Stimulated activated CD8-positive, alpha-beta memory T cell treated with anti-CD3 and anti-CD28 coated beads, Interleukin-15, amount 100 ng/mL, for 48 hours (primary cell): ENCODE data around the gene PIAS4.

Experiments
- DNase-seq, 2 donors: peaks; one replicate each; pipeline ENCODE4 v3.0.0-alpha.2; 2020; ENCODE audit warnings: low read depth in 2 of 2

Gene PIAS4

DNA sequence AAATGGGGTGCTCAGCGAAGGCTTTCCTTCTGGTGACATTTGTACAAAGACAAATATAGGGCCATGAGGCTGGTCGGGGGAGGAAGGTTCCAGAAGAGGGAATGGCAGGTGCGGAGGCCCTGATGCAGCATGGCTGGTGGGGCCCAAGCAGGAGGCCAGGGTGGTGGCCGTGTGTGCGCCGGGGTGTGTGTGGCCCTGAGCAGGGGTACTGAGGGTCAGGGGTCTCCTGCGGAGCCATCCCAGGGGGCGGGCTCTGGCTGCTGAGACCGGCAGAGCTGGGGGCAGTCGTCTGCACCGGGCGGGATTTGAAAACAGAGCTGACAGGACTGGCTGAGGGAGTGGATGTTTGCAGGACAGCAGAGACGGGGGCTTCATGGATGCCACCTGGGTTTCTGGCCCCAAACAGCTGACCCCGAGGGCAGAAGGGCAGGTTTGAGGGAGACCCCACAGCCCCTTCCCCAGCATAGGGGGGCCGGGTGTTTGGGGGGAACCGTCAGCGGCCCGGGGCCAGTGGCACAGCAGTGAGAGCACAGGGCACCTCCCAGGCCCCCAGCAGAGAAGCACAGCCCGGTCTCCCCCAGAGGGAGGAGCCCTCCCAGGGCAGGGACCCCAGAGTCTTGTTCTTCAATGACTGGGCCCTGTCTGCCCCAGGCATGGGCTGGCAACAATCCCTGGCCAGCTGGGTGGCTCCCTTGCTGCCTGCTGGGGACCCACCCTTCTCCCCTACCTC is 11.4 kb downstream of the PIAS4 start:
- DNase-seq, result no peak

DNA sequence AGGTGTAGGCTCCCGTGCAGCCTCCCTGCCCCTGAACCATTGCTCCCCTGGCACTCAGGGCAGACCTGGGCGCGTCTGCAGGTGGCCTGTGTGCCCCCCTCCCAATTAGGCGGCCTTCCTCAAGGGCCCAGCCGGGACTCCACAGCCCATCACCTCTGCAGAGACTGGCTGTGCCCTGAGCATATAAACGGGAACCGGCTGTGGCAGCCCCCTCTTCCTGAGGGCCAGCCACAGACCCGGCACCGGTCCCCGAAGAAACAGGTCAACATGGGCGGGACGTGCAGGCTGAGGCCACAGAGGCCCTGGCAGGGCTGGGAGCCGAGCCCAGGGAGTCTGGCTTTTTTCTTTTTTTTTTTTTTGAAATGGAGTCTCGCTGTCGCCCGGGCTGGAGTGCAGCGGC is 12.0 kb downstream of the PIAS4 start:
- DNase-seq, result no peak

DNA sequence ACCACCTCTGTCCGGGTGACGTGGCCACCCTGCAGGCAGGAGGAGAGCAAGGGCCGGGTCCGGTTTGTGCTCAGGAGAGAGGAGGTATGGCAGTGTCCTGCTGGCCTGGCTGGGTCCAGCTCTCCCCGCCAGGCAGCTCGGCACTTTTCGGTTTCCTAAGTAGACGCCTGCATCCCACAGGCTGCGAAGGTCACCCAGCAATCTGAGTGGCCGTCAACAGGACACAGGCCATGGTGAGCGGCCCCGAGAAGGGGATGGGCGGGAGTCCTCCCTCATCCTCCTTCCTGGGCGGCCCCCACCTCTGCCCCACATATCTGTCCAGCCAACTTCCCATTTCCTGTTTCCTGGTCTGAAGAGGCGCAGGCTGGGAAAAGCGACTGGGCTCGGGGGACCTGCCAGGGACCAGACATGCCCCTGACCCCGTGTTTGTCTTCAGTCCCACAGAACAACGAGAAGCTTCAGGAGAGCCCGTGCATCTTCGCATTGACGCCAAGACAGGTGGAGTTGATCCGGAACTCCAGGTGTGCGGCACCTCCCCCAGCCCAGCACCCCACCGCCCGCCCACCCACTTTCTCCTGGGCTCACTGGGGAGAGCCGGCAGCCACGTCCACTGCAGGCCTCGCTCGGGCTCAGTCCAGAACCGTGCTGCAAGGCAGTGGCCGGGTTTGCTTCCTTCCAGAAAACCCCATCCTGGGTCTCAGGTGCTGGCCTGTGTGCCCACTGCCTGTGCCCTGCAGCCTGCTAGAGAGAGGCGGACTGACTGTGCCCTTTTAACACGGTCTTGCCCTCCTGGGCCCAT is 16.3 kb downstream of the PIAS4 start:
- no peak for DNase-seq

DNA sequence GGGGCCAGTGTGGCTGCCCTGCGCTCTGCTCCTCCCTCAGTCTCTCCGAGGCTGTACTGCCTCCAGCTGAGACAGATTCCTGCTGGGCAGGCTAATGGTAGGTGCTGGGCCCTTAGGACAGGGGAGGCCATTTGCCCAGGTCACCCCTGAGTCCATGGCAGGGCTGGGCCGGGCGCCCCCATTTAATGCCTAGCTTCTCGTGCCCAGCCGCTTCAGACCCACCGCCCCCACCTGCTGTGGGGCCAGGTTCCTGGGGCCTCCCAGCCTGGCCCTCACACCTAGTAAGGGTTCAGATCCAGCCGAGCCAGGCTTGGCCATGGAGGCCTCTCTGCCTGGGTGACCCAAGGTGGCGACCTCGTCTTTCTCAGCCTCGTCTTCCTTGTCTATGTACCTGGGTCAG is 17.8 kb downstream of the PIAS4 start:
- DNase-seq, result no peak

DNA sequence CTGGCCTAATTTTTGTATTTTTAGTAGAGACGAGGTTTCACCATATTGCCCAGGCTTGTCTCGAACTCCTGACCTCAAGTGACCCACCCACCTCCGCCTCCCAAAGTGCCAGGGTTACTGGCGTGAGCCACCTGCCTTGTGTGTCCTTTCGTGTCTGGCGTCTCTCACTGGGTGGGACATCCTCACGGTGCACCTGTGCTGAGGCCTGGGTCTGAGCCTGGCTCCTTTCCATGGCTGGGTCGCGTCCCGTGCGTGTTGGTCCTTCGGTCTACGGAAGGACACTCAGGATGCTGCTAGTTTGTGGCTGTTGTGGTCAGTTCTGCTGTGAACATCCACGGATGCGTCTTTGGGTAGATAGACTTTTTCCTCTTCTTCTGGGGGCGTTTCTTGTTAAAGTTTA is 19.6 kb downstream of the PIAS4 start:
- DNase-seq, result no peak

DNA sequence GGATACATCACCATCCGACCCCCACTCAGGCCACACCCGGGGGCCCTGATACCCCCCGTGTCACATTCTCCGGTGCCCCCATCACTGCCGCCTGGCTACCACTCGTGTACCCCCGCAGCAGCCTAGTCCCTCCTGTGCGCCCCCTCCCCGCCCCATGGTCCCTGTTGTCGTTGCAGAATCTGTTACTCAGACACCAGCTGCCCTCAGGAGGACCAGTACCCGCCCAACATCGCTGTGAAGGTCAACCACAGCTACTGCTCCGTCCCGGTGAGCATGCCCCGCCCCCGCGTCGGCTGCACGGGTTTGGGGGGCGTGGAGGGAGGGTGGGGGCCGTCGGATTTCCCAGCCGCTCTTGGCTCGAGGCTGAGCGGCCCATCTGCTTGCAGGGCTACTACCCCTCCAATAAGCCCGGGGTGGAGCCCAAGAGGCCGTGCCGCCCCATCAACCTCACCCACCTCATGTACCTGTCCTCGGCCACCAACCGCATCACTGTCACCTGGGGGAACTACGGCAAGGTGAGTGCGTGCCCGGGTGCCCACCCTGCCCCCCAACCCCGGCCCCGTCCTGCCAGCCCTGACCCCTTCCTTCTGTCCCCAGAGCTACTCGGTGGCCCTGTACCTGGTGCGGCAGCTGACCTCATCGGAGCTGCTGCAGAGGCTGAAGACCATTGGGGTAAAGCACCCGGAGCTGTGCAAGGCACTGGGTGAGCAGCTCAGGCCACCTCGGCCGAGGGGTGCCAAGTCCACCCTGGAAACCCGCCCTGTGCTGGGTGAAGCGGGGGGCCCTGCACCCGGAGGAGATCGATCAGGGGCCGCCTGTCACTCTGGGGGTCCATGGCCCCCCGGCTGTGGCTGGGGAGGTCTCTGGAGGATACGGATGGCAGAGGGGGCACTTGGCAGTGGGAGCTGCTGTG is 21.1 kb downstream of the PIAS4 start:
- DNase-seq, result no peak

DNA sequence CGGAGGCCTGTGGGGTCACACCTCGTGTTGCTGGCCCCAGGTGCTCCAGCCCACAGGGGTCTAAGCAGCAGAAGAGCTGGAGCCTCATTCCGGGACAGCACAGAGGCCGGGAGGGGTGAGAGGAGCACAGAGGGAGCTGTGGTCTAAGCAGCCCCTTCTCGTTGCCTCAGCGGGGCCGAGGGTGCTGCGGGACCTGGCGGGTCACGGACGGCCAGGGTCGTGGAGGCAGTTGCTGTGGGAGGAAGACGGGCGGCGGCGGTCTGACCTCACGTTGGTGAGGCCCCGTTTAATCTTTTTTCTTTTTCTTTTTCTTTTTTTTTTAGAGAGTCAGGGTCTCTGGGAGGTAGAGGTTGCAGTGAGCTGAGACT is 21.7 kb downstream of the PIAS4 start:
- no peak for DNase-seq

DNA sequence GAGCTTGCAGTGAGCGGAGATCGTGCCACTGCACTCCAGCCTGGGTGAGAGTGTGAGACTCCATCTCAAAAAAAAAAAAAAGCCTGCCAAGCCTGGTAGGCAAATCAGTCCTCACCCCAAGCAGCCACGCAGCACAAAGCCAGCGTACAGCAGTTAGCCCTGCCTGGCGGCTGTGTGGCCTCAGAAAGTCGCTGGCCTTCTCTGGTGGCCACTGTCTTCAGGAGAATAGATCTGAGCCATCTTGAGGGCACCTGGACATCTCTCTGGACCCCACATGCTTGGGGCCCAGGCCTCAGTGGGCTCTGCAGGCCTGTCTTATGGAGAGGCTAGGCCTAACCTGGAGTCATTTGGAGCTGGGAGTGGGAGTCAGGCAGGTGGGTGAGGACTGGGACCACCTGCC is 23.0 kb downstream of the PIAS4 start:
- no peak for DNase-seq

DNA sequence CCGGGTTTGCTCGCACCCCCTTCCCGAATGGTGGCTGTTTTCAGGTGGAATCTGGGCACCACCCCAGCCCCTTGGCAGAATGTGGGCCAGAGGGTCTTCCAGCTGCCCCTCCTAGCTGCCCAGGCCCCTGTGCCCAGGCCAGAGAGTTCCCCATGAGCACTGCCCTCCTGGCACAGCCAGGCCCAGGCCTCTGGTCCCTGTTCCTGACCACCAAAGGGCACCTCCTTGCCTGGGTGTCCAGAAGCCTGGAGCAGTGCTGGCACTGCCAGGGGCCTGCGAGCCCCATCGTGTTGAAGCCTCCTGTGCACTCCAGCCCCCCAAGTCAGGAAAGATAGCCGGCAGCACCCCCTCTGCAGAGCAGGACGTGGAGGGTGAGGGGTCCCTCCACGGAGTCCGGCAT is 23.4 kb downstream of the PIAS4 start:
- DNase-seq, result no peak

DNA sequence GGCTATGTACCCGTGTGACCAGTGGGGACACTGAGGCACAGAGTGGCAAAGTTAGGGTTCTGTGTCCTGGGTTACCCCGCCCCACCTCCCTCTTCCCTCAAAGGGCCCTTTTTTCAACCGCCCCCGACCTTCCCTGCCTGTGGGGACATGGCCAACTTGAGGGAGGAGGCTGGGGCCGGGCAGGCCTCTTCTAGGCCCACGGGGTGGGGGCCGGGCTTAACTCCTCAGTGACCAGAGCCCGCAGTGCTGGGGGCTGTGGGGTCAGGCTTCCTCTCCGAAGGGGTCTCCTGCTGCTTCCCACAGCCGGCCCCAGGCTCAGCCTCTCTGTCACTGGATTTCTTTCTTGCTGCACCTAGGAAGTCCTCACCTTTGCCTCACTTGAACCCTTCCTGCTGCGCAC is 23.9 kb downstream of the PIAS4 start:
- DNase-seq, result no peak

DNA sequence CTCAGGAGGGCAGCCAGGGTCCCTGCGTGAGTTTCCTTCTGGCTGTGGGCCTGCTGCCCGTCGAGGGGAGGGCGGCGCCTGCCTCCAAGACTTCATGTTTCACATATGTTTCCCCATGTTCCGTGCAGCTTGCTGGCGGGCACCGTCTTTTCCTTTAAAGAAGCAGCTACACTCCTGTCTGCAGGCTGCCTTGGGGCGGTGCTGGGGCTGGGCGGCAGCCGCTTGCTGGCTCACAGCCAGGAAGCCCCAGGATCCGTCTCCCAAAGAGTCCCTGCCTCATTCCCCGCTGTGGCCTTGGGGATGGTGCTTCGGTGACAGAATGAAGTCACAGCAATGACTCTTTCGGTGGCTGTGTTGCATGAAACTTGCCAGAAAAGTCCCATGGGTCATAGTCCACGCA is 24.9 kb downstream of the PIAS4 start:
- no peak for DNase-seq

DNA sequence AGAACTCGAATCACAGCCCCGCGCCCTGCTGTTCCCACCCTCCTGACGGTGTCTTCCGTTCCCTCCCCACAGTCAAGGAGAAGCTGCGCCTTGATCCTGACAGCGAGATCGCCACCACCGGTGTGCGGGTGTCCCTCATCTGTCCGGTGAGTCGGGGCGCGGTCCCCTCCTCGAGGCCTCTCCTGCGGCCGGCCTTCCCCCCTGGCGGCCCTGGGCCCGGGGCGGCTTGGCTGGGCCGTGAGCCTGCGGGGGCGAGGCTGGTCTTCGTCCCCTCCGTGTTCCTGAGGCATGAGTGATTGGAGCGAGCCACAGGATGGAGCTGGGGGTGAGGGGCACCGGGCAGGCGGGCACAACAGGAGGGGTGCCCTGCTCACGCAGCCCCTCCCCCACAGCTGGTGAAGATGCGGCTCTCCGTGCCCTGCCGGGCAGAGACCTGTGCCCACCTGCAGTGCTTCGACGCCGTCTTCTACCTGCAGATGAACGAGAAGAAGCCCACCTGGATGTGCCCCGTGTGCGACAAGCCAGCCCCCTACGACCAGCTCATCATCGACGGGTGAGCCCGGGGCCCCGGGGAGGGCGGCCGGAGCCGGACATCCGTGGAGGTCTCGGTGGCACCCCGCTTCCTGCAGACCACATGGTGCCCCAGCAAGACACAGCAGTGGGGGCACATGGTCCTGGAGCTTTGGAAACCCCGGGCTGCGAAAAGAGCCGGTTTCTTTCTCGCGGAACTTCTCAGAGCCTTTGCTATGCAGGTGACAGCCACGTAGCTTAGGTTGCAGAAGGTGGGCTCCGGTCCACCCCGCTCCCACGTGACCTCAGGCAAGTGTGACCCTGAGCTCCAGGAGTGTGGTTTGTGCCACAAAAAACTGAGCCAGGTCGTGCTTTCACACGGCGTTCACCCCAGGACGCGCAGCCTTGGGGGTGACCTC is 25.8 kb downstream of the PIAS4 start:
- DNase-seq, result no peak

DNA sequence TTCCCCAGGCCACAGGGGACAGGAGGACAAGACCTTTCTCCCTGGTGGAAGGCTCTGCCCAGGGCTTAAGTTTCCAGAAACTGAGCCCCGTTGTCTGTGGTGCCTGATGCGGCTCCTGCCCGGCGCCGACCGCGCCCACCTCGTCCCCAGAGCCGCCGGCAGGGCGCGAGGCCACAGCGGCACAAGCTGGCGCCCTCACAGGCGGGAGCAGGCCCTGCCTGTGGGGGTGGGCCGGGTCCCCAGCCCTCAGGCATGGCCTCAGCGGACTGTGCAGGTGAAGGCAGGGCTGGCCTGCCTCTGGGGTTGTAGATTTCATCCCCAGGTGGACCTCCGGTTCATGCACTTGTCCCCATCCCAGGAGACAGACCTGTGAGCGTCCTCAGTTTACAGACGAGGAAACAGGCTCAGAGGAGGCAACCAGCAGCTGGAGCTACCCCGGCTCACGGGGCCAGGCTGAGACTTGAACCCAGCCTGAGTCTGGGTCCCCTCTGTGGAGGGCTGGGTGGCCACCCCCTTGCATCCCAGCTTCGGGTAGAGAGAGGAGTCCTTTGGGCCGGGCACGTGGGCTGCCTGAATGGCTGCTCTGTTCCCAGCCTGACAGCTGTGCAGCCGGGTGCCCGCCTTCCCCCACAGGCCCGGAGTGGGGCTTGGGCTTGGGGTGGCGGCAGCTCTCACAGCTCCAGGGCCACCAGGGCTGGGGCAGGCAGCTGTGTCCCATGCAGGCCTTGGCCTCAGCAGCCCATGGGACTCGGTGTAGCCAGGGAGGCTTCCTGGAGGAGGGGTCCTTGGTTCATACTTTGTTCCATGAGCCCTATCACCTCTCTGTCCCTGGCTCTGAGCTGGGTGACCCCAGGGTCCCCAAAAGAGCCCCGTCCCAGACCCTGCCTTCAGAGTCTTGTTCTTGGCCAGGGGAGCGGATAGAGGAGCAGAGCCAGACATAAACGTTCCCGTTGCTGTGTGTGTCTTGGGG is 26.8 kb downstream of the PIAS4 start:
- DNase-seq, result no peak

DNA sequence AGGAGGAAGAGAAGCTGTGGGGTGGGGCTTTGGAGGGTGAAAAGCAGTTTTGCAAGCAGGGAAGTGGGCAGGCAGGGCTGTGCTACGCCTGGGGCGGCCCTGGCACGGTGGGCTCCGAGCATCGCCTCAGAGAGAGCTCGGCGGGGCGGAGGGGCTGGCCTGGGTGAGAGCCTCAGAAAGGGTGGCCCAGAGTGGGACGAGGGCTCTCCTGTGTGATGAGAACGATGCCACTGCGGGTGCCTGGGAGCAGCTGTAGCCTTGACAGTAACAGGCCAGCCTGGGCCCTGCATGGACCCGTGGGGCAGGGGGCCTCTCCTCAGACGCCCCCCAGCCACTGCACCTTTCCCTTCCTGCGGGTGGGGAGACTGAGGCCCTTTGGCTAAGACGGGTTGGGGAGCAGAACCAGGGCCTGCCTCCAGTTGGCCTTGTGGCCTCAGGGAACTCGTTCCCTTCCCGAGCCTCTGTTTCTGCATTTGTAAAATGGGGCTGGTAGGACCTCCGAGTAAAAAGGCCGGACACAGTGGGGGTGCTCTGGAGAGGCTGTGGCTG is 27.6 kb downstream of the PIAS4 start:
- DNase-seq, result no peak

DNA sequence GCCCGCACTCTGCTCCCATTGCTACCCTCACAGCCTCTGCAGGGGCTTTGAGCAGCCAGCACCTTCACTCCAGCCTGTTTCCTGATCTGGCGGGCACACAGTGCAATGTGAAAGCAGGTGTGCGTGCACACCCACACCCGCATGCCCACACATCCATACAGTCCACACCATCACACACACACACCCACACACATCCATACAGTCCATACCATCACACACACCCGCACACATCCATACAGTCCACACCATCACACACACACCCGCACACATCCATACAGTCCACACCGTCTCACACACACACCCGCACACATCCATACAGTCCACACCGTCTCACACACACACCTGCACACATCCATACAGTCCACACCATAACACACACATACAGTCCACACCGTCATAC is 28.0 kb downstream of the PIAS4 start:
- no peak for DNase-seq

DNA sequence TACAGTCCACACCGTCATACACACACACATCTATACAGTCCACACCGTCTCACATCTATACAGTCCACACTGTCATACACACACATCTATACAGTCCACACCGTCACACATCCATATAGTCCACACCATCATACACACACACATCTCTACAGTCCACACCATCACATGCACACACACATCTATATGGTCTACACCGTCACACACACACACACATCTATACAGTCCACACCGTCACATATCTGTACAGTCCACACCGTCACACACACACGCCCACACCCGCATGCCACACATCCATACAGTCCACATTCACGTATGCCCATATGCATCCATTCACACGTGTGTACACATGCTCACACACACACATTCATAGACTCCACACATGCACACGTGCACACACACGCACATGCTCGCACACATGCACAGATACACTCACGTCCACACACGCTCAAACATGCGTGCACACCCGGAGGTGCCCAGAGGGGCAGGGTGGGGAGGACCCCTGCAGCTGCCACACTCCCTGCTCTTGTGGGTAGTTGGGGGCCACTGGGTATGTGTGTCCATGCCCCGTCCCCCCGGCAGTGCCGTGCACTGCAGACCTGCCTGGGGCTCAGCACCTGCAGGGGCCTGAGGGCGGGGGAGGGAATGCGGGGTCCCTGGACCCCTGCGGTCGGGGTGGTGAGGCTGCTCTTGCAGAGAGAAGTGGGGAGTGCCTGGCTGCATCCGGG is 29.2 kb downstream of the PIAS4 start:
- no peak for DNase-seq

DNA sequence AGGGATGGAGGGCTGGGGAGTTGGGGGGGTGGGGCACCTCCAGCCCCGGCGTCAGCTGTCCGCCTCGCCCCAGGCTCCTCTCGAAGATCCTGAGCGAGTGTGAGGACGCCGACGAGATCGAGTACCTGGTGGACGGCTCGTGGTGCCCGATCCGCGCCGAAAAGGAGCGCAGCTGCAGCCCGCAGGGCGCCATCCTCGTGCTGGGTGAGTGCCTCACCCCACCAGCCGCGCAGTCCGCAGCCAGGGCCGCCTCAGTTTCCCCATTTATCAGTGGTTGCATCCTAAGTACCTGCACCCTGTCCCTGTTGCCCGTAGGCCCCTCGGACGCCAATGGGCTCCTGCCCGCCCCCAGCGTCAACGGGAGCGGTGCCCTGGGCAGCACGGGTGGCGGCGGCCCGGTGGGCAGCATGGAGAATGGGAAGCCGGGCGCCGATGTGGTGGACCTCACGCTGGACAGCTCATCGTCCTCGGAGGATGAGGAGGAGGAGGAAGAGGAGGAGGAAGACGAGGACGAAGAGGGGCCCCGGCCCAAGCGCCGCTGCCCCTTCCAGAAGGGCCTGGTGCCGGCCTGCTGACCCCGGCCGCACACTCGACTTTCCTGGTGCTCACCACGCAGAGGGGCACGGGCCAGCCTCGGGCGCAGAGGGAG is 29.9 kb downstream of the PIAS4 start:
- DNase-seq, result no peak

DNA sequence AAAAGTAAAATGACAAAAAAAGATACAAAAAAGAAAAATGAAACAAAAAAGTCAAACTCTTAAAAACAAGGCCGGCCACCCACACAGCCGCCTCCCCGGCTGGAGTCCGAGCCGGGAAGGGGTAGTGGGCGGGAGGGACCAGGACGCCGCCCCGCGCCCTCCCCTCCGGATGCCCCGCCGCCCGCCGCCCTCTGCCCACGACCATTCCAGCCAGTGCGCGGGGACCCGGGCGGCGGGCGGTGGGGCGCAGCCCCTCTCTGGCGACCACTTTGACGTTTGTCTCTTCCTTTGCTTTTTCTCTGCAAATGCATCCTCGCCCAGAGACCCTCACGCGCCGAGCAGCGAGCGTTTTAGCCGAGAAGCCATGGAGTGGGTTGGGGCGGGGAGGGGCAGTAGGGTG is 30.5 kb downstream of the PIAS4 start:
- no peak for DNase-seq
